ENCODE measurements around the gene NOTUM. TPM values are rescaled to one million over a fixed set of nuclear protein-coding genes. Genes with fewer than 3 reads are reported as not detected.

NOTUM gene
- total and polyA plus RNA-seq, 9 of the 15 experiments (the other 6 are each of a cell fraction or from before 2014, with no cell fraction given) = 0.03 to 14.0 (median 4.1) TPM

DNA sequence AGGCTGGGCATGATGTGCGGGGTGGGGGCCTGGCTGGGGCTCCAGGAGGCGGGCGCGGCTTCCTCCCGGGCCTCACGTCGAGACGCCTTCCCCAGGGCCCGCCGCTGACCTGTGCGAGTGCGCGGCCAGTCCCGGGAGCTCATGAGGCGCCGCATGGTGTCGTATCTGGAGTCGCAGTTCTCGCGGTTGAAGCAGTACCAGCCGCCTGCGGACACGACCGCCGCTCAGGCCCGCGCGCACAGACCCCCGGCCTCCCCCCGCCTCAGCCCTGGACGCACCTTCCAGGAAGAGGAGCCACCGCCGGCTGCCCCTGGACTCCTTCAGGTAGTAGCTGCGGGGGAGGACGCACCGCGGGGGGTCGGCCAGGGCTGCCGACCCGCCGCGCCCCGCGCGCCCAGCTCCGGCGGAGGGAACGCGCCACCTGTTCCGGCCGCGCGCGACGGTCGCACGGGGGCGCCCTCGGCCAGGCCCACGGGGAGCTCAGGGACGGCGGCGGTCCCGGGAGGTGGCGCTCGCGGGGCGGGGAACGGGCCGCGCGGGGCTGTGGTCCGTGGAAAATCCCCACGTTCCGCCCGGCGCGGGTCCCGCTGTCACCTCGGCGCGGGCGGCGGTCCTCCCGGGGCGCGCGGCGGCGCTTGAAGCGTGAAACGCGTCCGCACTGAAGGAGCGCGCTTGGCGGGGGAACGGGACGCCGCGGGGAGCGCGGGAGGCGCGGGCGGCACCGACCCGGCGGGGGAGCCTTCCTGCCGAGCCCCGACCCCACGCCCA, 1.4 kb downstream of the NOTUM start (continued):
- peak; percentile 47; the same call in 1 of the 2 replicates for TF ChIP-seq GABPB1 (CRISPR knock-in tag; IDR thresholded peaks at IDR 0.05)
- 0 out of 2 replicates have a peak, but pooled peaks have one; percentile 5 for TF ChIP-seq ESRRA (IDR thresholded peaks at IDR 0.05; ENCODE audit: borderline replicate concordance, low read depth)

GRCh38 chr17:81958633-81959342, 2.2 kb downstream of the NOTUM start:
- intact Hi-C loops (cut with micrococcal nuclease) = loop anchor here (1.0 to 10.0 kb wide), 2 partner anchors 63 to 196 kb away; no protein-coding TSS in a partner anchor
- TF ChIP-seq TEAD1 (CRISPR knock-in tag; IDR thresholded peaks at IDR 0.05) (0 out of 4 replicates have a peak, but pooled peaks of 1 of the 2 experiments have one; percentile 32), ZSCAN32 (CRISPR knock-in tag; IDR thresholded peaks at IDR 0.05) (no peak), ERF (CRISPR knock-in tag; IDR thresholded peaks at IDR 0.05) (no peak), FOXK1 (CRISPR knock-in tag; IDR thresholded peaks at IDR 0.05; ENCODE audit: borderline replicate concordance) (0 out of 2 replicates have a peak, but pooled peaks have one; percentile 32), ZNF282 (CRISPR knock-in tag; IDR thresholded peaks at IDR 0.05) (no peak), ZBTB43 (CRISPR knock-in tag; IDR thresholded peaks at IDR 0.05) (no peak)
- TF ChIP-seq, protein P1, sequence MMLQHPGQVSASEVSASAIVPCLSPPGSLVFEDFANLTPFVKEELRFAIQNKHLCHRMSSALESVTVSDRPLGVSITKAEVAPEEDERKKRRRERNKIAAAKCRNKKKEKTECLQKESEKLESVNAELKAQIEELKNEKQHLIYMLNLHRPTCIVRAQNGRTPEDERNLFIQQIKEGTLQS (IDR thresholded peaks at IDR 0.05) = no peak
- TF ChIP-seq, protein P1 (CRISPR knock-in tag; conservative IDR thresholded peaks at IDR 0.05) = 0 out of 2 replicates have a peak, but pooled peaks have one; percentile 56

More at GRCh38 chr17:81958633-81959342, 2.2 kb downstream of the NOTUM start:
- Histone ChIP-seq H3K79me2 (ENCODE audit: control insufficient read depth, insufficient read depth, low read length) (peaks cover 20% of the 10 kb centered on the region), H3K27me3 (ENCODE audit: control insufficient read depth in 2 of 2, insufficient read depth in 2 of 2, low read length in 2 of 2) (no peaks in the 10 kb centered on the region), H3K9me3 (replicated peaks; ENCODE audit: control insufficient read depth, insufficient read depth, low read depth, low read length) (no peaks in the 10 kb centered on the region), H3K4me1 (replicated peaks in 1 of 2; ENCODE audit: control insufficient read depth in 2 of 2, insufficient read depth in 2 of 2, low read length in 2 of 2) (peaks cover 7 to 71% of the 10 kb centered on the region in 2 experiments; a peak in 4 of 5 replicates), H3K9me1 (ENCODE audit: control insufficient read depth, insufficient read depth, low read length) (no peaks in the 10 kb centered on the region), H3K27ac (ENCODE audit: extremely low read depth, low read depth, low read length) (peak overlapping the region; percentile 68), H4K20me1 (replicated peaks; ENCODE audit: control insufficient read depth, insufficient read depth, low read length) (no peaks in the 10 kb centered on the region), H3K4me2 (ENCODE audit: insufficient read depth, low read length) (peak overlapping the region; percentile 85), H3K36me3 (ENCODE audit: control insufficient read depth, insufficient read depth, low read length) (peaks cover 18% of the 10 kb centered on the region; the same call in 2 of the 3 replicates), H2AFZ (ENCODE audit: low read depth, low read length) (peak overlapping the region; percentile 88), H3K4me3 (peak overlapping the region; percentile 58), H3K9ac (ENCODE audit: insufficient read depth in 1 of 2, low read depth in 2 of 2, low read length in 2 of 2) (peak overlapping the region; percentile 82 to 92)
- DNase-seq (ENCODE audit: extremely low read depth in 1 of 4, low spot score in 3 of 4) (peak; percentile 37 to 44 (median 40)), FAIRE-seq (peak; percentile 63), ATAC-seq (peak; percentile 16)
- in situ Hi-C loops (cut with MboI) = no loop called here
- ChIA-PET CTCF (ENCODE audit: low intra/inter-chr PET ratio) (interaction anchor here (1.0 to 5.2 kb wide), 6 partner anchors 61 to 808 kb away, joined by 3 to 103 read pairs (median 10); partner anchors contain the start of genes CENPX, DCXR and LRRC45), POLR2A (interaction anchor here (0.6 to 1.6 kb wide), 9 partner anchors 16 to 224 kb away, joined by 3 to 5 read pairs (median 3); partner anchors contain the start of genes ASPSCR1, CENPX, LRRC45 and PYCR1)
- no TSS peak for BruUV-seq (replicated peaks)
- 42% methylated on average over 12 of the region's 15 CpGs for WGBS (ENCODE audit: insufficient coverage, low coverage, missing lambda C conversion rate)
